ENCODE measurements around the gene PALLD.

- TF ChIP-seq CTCF (IDR thresholded peaks at IDR 0.05) (no peak), POLR2A (IDR thresholded peaks at IDR 0.05) (no peak), POLR2AphosphoS5 (IDR thresholded peaks at IDR 0.05) (no peak)
These were observed 43.8 kb downstream of the PALLD start for GRCh38 chr4:168540503-168541265.

Data from gastroesophageal sphincter (tissue), 3 donors.